ENCODE measurements around the gene ADGRV1. TPM values are rescaled to one million over a fixed set of nuclear protein-coding genes. Genes with fewer than 3 reads are reported as not detected.

The ADGRV1 gene
- total RNA-seq, 4 donors from 2014 or later = 2.5 to 7.5 (median 4.5) TPM

GRCh38 chr5:90983711-90984124, 425.1 kb downstream of the ADGRV1 start:
- Histone ChIP-seq H3K27ac (no peak overlapping the region), H3K9me3 (no peaks in the 10 kb centered on the region), H3K4me3 (no peak overlapping the region), H3K36me3 (no peaks in the 10 kb centered on the region), H3K27me3 (no peaks in the 10 kb centered on the region), H3K4me1 (peaks cover 4% of the 10 kb centered on the region)
- no peak for TF ChIP-seq POLR2A (IDR thresholded peaks at IDR 0.05)
- TF ChIP-seq CTCF (IDR thresholded peaks at IDR 0.05) = no peak
- TF ChIP-seq EP300 (IDR thresholded peaks at IDR 0.05) = no peak
- TF ChIP-seq POLR2AphosphoS5 (IDR thresholded peaks at IDR 0.05) = no peak
- no peak for DNase-seq (ENCODE audit: low spot score in 2 of 2)

DNA sequence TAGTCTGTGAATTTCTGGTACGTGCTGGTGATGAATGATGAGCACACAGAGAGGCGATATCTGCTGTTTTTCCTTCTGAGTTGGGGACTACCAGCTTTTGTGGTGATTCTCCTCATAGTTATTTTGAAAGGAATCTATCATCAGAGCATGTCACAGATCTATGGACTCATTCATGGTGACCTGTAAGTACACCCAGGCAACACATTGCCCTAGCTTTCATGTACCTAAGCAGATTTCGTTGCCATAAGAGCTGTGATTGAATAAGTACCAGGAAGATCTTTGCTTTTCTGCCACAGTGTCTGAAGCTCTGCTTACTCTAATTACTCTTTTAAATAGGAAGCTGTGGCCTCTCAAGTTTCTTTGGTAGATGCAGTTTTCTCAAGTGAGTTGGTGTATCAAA, 426.7 kb downstream of the ADGRV1 start:
- Histone ChIP-seq H3K27me3 (no peaks in the 10 kb centered on the region), H3K27ac (no peak overlapping the region), H3K36me3 (no peaks in the 10 kb centered on the region), H3K4me1 (peaks cover 4% of the 10 kb centered on the region), H3K9me3 (no peaks in the 10 kb centered on the region), H3K4me3 (no peak overlapping the region)
- WGBS = 93% methylated on average over 3 of the region's 3 CpGs
- DNase-seq (ENCODE audit: low spot score in 2 of 2) = no peak
- TF ChIP-seq EP300 (IDR thresholded peaks at IDR 0.05) (no peak), POLR2A (IDR thresholded peaks at IDR 0.05) (no peak), POLR2AphosphoS5 (IDR thresholded peaks at IDR 0.05) (no peak)

GRCh38 chr5:90987726-90988125, 429.1 kb downstream of the ADGRV1 start:
- WGBS = 39% methylated on average over 4 of the region's 4 CpGs

DNA sequence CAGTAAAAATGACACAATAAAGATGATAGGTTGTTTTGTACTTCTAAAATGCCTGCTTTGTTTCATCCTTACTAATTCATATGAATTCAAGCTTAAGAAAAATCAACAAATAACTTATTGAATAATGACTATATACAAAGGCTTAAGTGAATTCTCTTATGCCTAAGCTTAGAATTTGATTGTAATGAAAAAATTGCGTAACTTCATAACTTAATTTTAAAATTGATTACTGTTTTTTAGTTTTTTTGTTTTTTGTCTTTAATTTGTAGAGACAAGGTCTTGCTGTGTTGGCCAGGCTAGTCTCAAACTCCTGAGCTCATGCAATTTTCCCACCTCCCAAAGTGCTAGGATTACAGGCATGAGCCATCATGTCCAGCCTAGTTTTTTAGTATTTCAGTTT, 432.6 kb downstream of the ADGRV1 start:
- H3K36me3 ChIP-seq = no peaks in the 10 kb centered on the region
- 95% methylated on average over 1 of the region's 1 CpG for WGBS
- no peak for DNase-seq (ENCODE audit: low spot score in 2 of 2)

More at GRCh38 chr5:90987726-90988125, 429.1 kb downstream of the ADGRV1 start:
- Histone ChIP-seq H3K4me3 (no peak overlapping the region), H3K27me3 (no peaks in the 10 kb centered on the region), H3K27ac (no peak overlapping the region), H3K36me3 (no peaks in the 10 kb centered on the region), H3K4me1 (peaks cover 4% of the 10 kb centered on the region), H3K9me3 (no peaks in the 10 kb centered on the region)
- TF ChIP-seq EP300 (IDR thresholded peaks at IDR 0.05) (no peak), CTCF (IDR thresholded peaks at IDR 0.05) (no peak), POLR2A (IDR thresholded peaks at IDR 0.05) (no peak), POLR2AphosphoS5 (IDR thresholded peaks at IDR 0.05) (no peak)
- no peak for DNase-seq (ENCODE audit: low spot score in 2 of 2)

GRCh38 chr5:90994796-90995195, 436.2 kb downstream of the ADGRV1 start:
- no peak for DNase-seq (ENCODE audit: low spot score in 2 of 2)
- TF ChIP-seq CTCF (IDR thresholded peaks at IDR 0.05) (no peak), POLR2AphosphoS5 (IDR thresholded peaks at IDR 0.05) (no peak), EP300 (IDR thresholded peaks at IDR 0.05) (no peak), POLR2A (IDR thresholded peaks at IDR 0.05) (no peak)
- no peak overlapping the region for H3K4me3 ChIP-seq

More for the DNA sequence above, 432.6 kb downstream of the ADGRV1 start:
- Histone ChIP-seq H3K9me3 (no peaks in the 10 kb centered on the region), H3K4me1 (peaks cover 4% of the 10 kb centered on the region), H3K27ac (no peak overlapping the region), H3K27me3 (no peaks in the 10 kb centered on the region), H3K4me3 (no peak overlapping the region)
- no peak for TF ChIP-seq POLR2AphosphoS5 (IDR thresholded peaks at IDR 0.05)
- TF ChIP-seq POLR2A (IDR thresholded peaks at IDR 0.05) = no peak
- TF ChIP-seq CTCF (IDR thresholded peaks at IDR 0.05) = no peak
- no peak for TF ChIP-seq EP300 (IDR thresholded peaks at IDR 0.05)

GRCh38 chr5:90996089-90996488, 437.5 kb downstream of the ADGRV1 start:
- TF ChIP-seq CTCF (IDR thresholded peaks at IDR 0.05) = no peak
- no peak for TF ChIP-seq POLR2A (IDR thresholded peaks at IDR 0.05)
- TF ChIP-seq POLR2AphosphoS5 (IDR thresholded peaks at IDR 0.05) = no peak
- TF ChIP-seq EP300 (IDR thresholded peaks at IDR 0.05) = no peak
- 92% methylated on average over 3 of the region's 3 CpGs for WGBS
- no peak for DNase-seq (ENCODE audit: low spot score in 2 of 2)
- Histone ChIP-seq H3K36me3 (no peaks in the 10 kb centered on the region), H3K27me3 (no peaks in the 10 kb centered on the region), H3K9me3 (no peaks in the 10 kb centered on the region), H3K4me3 (no peak overlapping the region), H3K4me1 (no peaks in the 10 kb centered on the region), H3K27ac (no peak overlapping the region)

More at GRCh38 chr5:90994796-90995195, 436.2 kb downstream of the ADGRV1 start:
- no peaks in the 10 kb centered on the region for H3K4me1 ChIP-seq
- H3K9me3 ChIP-seq = no peaks in the 10 kb centered on the region
- no peaks in the 10 kb centered on the region for H3K27me3 ChIP-seq
- no peak overlapping the region for H3K27ac ChIP-seq
- no peaks in the 10 kb centered on the region for H3K36me3 ChIP-seq
